Neural cell (in vitro differentiated cells): ENCODE measurements around the gene SLC25A34. TPM values are rescaled to one million over a fixed set of nuclear protein-coding genes. Genes with fewer than 3 reads are reported as not detected.
"Not testable (repeated sequence)": the region's sequence is repeated elsewhere in the genome, so short reads cannot be mapped to it uniquely, and the experiment has no call there.

Experiments used
- H2AFZ ChIP-seq: fragments of 200-600, 300-800 bp; sonication (generic), shearing (Covaris generic); 2 replicates; pipeline ENCODE4 v1.6.0; 2014; ENCODE audit warnings: low read depth, mild to moderate bottlenecking, antibody characterized with exemption, low read length, moderate library complexity
- H3F3A ChIP-seq: fragments of 200-600 bp; shearing (Covaris generic); 2 replicates; pipeline ENCODE4 v1.6.1; 2016; ENCODE audit warnings: mild to moderate bottlenecking, moderate library complexity, mixed read lengths, antibody characterized with exemption, low read length; ENCODE audit not compliant: insufficient read depth, poor library complexity, severe bottlenecking
- H3K27ac ChIP-seq: fragments of 200-600, 300-800 bp; sonication (generic), shearing (Covaris generic); 2 replicates; pipeline ENCODE4 v1.5.1; 2014; ENCODE audit warnings: mild to moderate bottlenecking, low read length, moderate library complexity
- H3K27me3 ChIP-seq: fragments of 300-800, 200-600 bp; sonication (generic), shearing (Covaris generic); 2 replicates; pipeline ENCODE4 v1.6.0; 2014; ENCODE audit warnings: mild to moderate bottlenecking, low read depth, low read length, moderate library complexity; ENCODE audit not compliant: insufficient read depth
- H3K36me3 ChIP-seq: fragments of 300-800, 200-600 bp; sonication (generic), shearing (Covaris generic); 2 replicates; pipeline ENCODE4 v1.5.1; 2014; ENCODE audit warnings: mild to moderate bottlenecking, antibody characterized with exemption, low read length, moderate library complexity; ENCODE audit not compliant: insufficient read depth
- H3K4me2 ChIP-seq: fragments of 300-800, 200-600 bp; sonication (generic), shearing (Covaris generic); 2 replicates; pipeline ENCODE4 v1.6.0; 2014; ENCODE audit warnings: mild to moderate bottlenecking, low read length
- H3K4me3 ChIP-seq: fragments of 300-800, 200-600 bp; sonication (generic), shearing (Covaris generic); 2 replicates; pipeline ENCODE4 v1.5.1; 2014; ENCODE audit warnings: mild to moderate bottlenecking, low read length, moderate library complexity
- H3K79me2 ChIP-seq: fragments of 200-600 bp; shearing (Covaris generic); replicated peaks from 2 replicates; pipeline ENCODE4 v1.6.0; 2014; ENCODE audit warnings: mild to moderate bottlenecking, low read length, moderate library complexity; ENCODE audit not compliant: insufficient read depth
- H3K9ac ChIP-seq: fragments of 300-800, 200-600 bp; sonication (generic), shearing (Covaris generic); 2 replicates; pipeline ENCODE4 v1.6.1; 2016; ENCODE audit warnings: mild to moderate bottlenecking, low read length, mixed read lengths
- H3K9me2 ChIP-seq: fragments of 200-600 bp; shearing (Covaris generic); 2 replicates; pipeline ENCODE4 v1.6.1; 2016; ENCODE audit warnings: mild to moderate bottlenecking, low read length, mixed read lengths; ENCODE audit not compliant: insufficient read depth
- H3K9me3 ChIP-seq: fragments of 200-600, 300-800 bp; sonication (generic), shearing (Covaris generic); 2 replicates; pipeline ENCODE4 v1.6.1; 2016; ENCODE audit warnings: mild to moderate bottlenecking, mixed run types, low read length, moderate library complexity, mixed read lengths
- H4K20me1 ChIP-seq: fragments of 200-600 bp; shearing (Covaris generic); 2 replicates; pipeline ENCODE4 v1.6.1; 2016; ENCODE audit warnings: mild to moderate bottlenecking, mixed run types; ENCODE audit not compliant: insufficient read depth
- EP300 ChIP-seq: fragments of 450-650 bp; conservative IDR thresholded peaks from 2 replicates; pipeline ENCODE4 v1.6.1; 2014; ENCODE audit warnings: antibody characterized with exemption, mild to moderate bottlenecking, moderate library complexity; ENCODE audit not compliant: poor library complexity, severe bottlenecking
- EZH2 ChIP-seq: fragments of 200-600, 300-800 bp; shearing (Covaris generic), sonication (generic); IDR thresholded peaks from 2 replicates; pipeline ENCODE4 v1.6.1; 2014; ENCODE audit warnings: antibody characterized with exemption, low read length, borderline replicate concordance, mild to moderate bottlenecking; ENCODE audit not compliant: insufficient read depth, poor library complexity, severe bottlenecking
- MXI1 ChIP-seq: fragments of 450-650 bp; conservative IDR thresholded peaks from 2 replicates; pipeline ENCODE4 v1.6.1; 2014; ENCODE audit warnings: antibody characterized with exemption, mild to moderate bottlenecking; ENCODE audit not compliant: poor library complexity, severe bottlenecking
- POLR2AphosphoS5 ChIP-seq: IDR thresholded peaks from 2 replicates; pipeline ENCODE4 v1.6.1; 2012
- RAD21 ChIP-seq: fragments of 450-650 bp; conservative IDR thresholded peaks from 2 replicates; pipeline ENCODE4 v1.6.1; 2014; ENCODE audit warnings: antibody characterized with exemption, mild to moderate bottlenecking, moderate library complexity
- SMC3 ChIP-seq: fragments of 450-650 bp; conservative IDR thresholded peaks from 2 replicates; pipeline ENCODE4 v1.6.1; 2014; ENCODE audit warnings: antibody characterized with exemption, mild to moderate bottlenecking, moderate library complexity; ENCODE audit not compliant: poor library complexity
- TAF1 ChIP-seq: IDR thresholded peaks from 2 replicates; pipeline ENCODE4 v1.6.1; 2012; ENCODE audit warnings: low read depth
- polyA plus RNA-seq: library from polyadenylated mRNA; depleted of rRNA; stranded (reverse); fragments of >200 nt; gene quantifications from 2 replicates; pipeline ENCODE4 v1.2.3, GENCODE V29; 2014
- TF ChIP-seq, protein P1 (sequence below): fragments of 450-650 bp; IDR thresholded peaks from 2 replicates; pipeline ENCODE4 v1.5.1; 2014; ENCODE audit warnings: antibody characterized with exemption, mild to moderate bottlenecking, moderate library complexity; ENCODE audit not compliant: poor library complexity, severe bottlenecking
- TF ChIP-seq, protein P2 (sequence below): IDR thresholded peaks from 2 replicates; pipeline ENCODE4 v1.6.1; 2012; ENCODE audit warnings: borderline replicate concordance

SLC25A34 gene
- polyA plus RNA-seq, 1 donor from 2014 or later: 5.4 TPM

DNA sequence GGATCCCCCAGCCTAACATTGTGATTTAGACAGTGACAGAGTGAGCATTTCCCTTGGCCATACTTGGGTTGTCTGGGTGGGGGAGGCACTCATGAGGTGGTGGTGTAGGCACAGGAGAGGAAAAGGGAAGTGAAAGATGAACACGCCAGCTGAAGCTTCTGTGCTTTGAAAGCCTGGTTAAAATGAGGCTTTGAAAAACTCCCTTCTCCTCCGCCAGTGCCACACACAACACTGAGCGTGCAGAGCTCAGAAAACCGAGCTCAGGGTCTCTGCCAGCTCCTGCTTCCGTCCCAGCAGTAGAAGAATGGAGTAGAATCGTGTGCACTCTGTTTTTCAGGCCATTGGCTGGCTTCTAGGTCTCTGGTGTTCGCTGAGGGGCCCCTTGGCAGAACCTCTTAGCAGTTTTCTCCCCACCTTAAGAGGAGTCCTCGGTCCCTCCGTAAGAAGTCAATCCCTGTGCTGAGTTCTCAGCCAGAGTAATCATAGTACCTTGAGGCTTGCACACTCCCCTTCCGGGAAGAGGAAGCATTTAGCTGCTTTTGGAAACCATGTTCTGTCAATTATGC lies 39.0 kb upstream of the SLC25A34 start:
- Histone ChIP-seq H4K20me1 (no peaks in the 10 kb centered on the region), H3F3A (no peaks in the 10 kb centered on the region), H3K27me3 (no peaks in the 10 kb centered on the region), H3K36me3 (no peaks in the 10 kb centered on the region), H3K27ac (no peak overlapping the region), H3K4me2 (no peak overlapping the region), H3K9me3 (no peaks in the 10 kb centered on the region), H3K9me2 (no peaks in the 10 kb centered on the region), H2AFZ (no peak overlapping the region), H3K4me3 (no peak overlapping the region), H3K79me2 (no peaks in the 10 kb centered on the region), H3K9ac (no peak overlapping the region)
- no peak for TF ChIP-seq RAD21
- no peak for TF ChIP-seq EP300
- TF ChIP-seq, protein P1, sequence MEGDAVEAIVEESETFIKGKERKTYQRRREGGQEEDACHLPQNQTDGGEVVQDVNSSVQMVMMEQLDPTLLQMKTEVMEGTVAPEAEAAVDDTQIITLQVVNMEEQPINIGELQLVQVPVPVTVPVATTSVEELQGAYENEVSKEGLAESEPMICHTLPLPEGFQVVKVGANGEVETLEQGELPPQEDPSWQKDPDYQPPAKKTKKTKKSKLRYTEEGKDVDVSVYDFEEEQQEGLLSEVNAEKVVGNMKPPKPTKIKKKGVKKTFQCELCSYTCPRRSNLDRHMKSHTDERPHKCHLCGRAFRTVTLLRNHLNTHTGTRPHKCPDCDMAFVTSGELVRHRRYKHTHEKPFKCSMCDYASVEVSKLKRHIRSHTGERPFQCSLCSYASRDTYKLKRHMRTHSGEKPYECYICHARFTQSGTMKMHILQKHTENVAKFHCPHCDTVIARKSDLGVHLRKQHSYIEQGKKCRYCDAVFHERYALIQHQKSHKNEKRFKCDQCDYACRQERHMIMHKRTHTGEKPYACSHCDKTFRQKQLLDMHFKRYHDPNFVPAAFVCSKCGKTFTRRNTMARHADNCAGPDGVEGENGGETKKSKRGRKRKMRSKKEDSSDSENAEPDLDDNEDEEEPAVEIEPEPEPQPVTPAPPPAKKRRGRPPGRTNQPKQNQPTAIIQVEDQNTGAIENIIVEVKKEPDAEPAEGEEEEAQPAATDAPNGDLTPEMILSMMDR: no peak
- no peak for TF ChIP-seq SMC3
- no peak for TF ChIP-seq MXI1
- no peak for TF ChIP-seq EZH2
- no peak for TF ChIP-seq POLR2AphosphoS5

DNA sequence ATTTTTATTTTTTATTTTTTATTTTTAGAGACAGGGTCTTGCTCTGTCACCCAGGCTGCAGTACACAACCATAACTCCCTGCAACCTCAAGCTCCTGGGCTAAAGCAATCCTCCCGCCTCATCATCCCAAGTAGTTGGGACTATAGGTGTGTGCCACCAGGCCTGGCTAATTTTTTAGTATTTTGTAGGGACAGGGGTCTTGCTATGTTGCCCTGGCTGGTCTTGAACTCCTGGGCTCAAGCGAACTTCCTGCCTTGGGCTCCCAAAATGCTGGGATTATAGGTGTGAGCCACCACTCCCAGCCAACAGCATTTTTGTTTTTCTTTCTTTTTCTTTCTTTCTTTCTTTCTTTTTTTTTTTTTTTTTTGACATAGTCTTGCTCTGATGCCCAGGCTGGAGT lies 37.9 kb upstream of the SLC25A34 start:
- H3K9ac ChIP-seq: no peak overlapping the region
- H3K27me3 ChIP-seq: no peaks in the 10 kb centered on the region
- TF ChIP-seq EZH2 (no peak), EP300 (no peak), SMC3 (no peak), TAF1 (no peak), MXI1 (no peak), POLR2AphosphoS5 (no peak), RAD21 (no peak)
- TF ChIP-seq, protein P1: no peak
- TF ChIP-seq, protein P2, sequence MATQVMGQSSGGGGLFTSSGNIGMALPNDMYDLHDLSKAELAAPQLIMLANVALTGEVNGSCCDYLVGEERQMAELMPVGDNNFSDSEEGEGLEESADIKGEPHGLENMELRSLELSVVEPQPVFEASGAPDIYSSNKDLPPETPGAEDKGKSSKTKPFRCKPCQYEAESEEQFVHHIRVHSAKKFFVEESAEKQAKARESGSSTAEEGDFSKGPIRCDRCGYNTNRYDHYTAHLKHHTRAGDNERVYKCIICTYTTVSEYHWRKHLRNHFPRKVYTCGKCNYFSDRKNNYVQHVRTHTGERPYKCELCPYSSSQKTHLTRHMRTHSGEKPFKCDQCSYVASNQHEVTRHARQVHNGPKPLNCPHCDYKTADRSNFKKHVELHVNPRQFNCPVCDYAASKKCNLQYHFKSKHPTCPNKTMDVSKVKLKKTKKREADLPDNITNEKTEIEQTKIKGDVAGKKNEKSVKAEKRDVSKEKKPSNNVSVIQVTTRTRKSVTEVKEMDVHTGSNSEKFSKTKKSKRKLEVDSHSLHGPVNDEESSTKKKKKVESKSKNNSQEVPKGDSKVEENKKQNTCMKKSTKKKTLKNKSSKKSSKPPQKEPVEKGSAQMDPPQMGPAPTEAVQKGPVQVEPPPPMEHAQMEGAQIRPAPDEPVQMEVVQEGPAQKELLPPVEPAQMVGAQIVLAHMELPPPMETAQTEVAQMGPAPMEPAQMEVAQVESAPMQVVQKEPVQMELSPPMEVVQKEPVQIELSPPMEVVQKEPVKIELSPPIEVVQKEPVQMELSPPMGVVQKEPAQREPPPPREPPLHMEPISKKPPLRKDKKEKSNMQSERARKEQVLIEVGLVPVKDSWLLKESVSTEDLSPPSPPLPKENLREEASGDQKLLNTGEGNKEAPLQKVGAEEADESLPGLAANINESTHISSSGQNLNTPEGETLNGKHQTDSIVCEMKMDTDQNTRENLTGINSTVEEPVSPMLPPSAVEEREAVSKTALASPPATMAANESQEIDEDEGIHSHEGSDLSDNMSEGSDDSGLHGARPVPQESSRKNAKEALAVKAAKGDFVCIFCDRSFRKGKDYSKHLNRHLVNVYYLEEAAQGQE: no peak
- H3K9me2 ChIP-seq: no peaks in the 10 kb centered on the region
- H3K27ac ChIP-seq: no peak overlapping the region
- H3K4me2 ChIP-seq: no peak overlapping the region
- H2AFZ ChIP-seq: no peak overlapping the region
- no peaks in the 10 kb centered on the region for H3K36me3 ChIP-seq
- H3F3A ChIP-seq: no peaks in the 10 kb centered on the region
- no peaks in the 10 kb centered on the region for H3K9me3 ChIP-seq
- no peaks in the 10 kb centered on the region for H3K79me2 ChIP-seq
- no peak overlapping the region for H3K4me3 ChIP-seq
- no peaks in the 10 kb centered on the region for H4K20me1 ChIP-seq

DNA sequence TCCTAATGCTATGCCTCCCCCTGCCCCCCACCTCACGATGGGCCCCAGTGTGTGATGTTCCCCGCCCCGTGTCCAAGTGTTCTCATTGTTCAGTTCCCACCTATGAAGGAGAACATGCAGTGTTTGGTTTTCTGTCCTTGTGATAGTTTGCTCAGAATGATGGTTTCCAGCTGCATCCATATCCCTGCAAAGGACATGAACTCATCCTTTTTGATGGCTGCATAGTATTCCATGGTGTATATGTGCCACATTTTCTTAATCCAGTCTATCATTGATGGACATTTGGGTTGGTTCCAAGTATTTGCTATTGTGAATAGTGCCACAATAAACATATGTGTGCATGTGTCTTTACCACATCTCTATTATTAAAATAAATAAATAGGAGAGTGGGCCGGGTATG lies 36.7 kb upstream of the SLC25A34 start:
- not testable (repeated sequence) for H3K9ac ChIP-seq, H3K27ac ChIP-seq, H3K9me3 ChIP-seq, H4K20me1 ChIP-seq, H3F3A ChIP-seq, H3K9me2 ChIP-seq, H3K36me3 ChIP-seq, H3K27me3 ChIP-seq, H3K4me2 ChIP-seq, H3K79me2 ChIP-seq, H2AFZ ChIP-seq, H3K4me3 ChIP-seq
